Measurements from ENCODE around the gene POLR2E.

Gene POLR2E

GRCh38 chr19:1047696-1048147 is 47.5 kb downstream of the POLR2E start:
- no peak for DNase-seq (ENCODE audit: low read depth in 2 of 2)

GRCh38 chr19:1046836-1047695 is 48.1 kb downstream of the POLR2E start:
- no peak for DNase-seq (ENCODE audit: low read depth in 2 of 2)

- DNase-seq (ENCODE audit: low read depth in 2 of 2), result no peak
Measured at GRCh38 chr19:1046117-1046626, 49.0 kb downstream of the POLR2E start.

- no peak for DNase-seq (ENCODE audit: low read depth in 2 of 2)
Measured at GRCh38 chr19:1045247-1045603, 50.0 kb downstream of the POLR2E start.

GRCh38 chr19:1042689-1043511 is 52.3 kb downstream of the POLR2E start:
- no peak for DNase-seq (ENCODE audit: low read depth in 2 of 2)

- no peak for DNase-seq (ENCODE audit: low read depth in 2 of 2)
Measured at GRCh38 chr19:1041835-1042685, 53.1 kb downstream of the POLR2E start.

- DNase-seq (ENCODE audit: low read depth in 2 of 2), result no peak
Measured at GRCh38 chr19:1041272-1041834, 53.8 kb downstream of the POLR2E start.

GRCh38 chr19:1040476-1041271 is 54.5 kb downstream of the POLR2E start:
- peak; percentile 89 for DNase-seq (ENCODE audit: low read depth in 2 of 2)

- peak; percentile 94 to 95 for DNase-seq (ENCODE audit: low read depth in 2 of 2)
Measured at GRCh38 chr19:1039646-1040475, 55.3 kb downstream of the POLR2E start, which contains the start of gene ABCA7. Gene ABCA7, plus strand, starts transcription at chr19:1040107. Its CDS starts 1,255 bp downstream, at chr19:1041362.

- DNase-seq (ENCODE audit: low read depth in 2 of 2), result no peak
Measured at GRCh38 chr19:1038978-1039645, 56.1 kb downstream of the POLR2E start.

- no peak for DNase-seq (ENCODE audit: low read depth in 2 of 2)
Measured at GRCh38 chr19:1037621-1038064, 57.5 kb downstream of the POLR2E start.

Measured in fibroblast of skin of left quadriceps (primary cell).